ENCODE measurements around the gene RSU1.

- TF ChIP-seq POLR2AphosphoS5 (IDR thresholded peaks at IDR 0.05) (no peak), CTCF (IDR thresholded peaks at IDR 0.05) (no peak)
Measured at GRCh38 chr10:16820018-16820417, 2.8 kb upstream of the RSU1 start.

Data from sigmoid colon (tissue), 4 donors.